RWPE1 (cell line): Measurements from ENCODE around the gene ANTKMT.

Experiments used
- CTCF ChIA-PET: fragments of 350-600 bp; sonication (Branson Sonifier 250); formaldehyde crosslinking; extraction: SDS; loops from one replicate; lab custom pipeline; 2021; lab: Yijun Ruan, JAX
- POLR2A ChIA-PET: fragments of 400-600 bp; formaldehyde crosslinking; extraction: SDS; loops from one replicate; lab custom pipeline; 2020; ENCODE audit warnings: antibody characterized with exemption; ENCODE audit not compliant: low non-redundant PET; lab: Yijun Ruan, JAX
- DNase-seq: peaks from one replicate; pipeline ENCODE4 v3.0.0; 2012; ENCODE audit warnings: low spot score
- H3K27ac ChIP-seq: fragments of 450-650 bp; 2 replicates; pipeline ENCODE4 v1.5.1; 2017
- TF ChIP-seq, protein P1 (sequence below): fragments of 450-650 bp; conservative IDR thresholded peaks from 2 replicates; pipeline ENCODE4 v1.5.1; 2017; ENCODE audit warnings: low read depth, mild to moderate bottlenecking

ANTKMT gene

DNA sequence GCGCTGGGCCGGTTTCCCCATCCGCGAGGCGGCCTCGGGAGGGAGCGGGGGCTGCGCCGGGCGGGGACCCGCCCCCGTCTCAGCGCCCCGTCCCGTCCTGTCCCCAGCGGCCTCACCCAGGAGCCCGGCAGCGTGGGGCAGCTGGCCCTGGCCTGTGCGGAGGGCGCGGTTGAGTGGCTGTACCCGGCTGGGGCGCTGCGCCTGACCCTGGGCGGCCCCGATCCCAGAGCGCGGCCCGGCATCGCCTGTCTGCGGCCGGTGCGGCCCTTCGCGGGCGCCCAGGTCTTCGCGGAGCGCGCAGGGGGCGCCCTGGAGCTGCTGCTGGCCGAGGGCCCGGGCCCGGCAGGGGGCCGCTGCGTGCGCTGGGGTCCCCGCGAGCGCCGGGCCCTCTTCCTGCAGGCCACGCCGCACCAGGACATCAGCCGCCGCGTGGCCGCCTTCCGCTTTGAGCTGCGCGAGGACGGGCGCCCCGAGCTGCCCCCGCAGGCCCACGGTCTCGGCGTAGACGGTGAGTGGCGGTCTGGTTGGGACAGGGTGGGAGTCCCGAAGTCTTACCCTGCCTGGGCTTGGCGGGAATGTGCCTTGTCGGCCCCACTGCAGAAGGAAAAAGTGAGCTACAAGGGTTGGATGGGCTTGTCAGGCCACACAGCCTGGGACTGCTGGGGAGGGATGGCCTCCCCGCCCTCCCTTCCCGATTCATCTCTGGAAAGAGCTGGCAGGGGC lies 5.3 kb upstream of the ANTKMT start:
- CTCF ChIA-PET, result interaction anchor here (0.6 to 1.4 kb wide), 7 partner anchors 14 to 361 kb away, joined by 3 to 4 read pairs (median 3); partner anchors contain the start of gene JMJD8
- H3K27ac ChIP-seq, result peak overlapping the region; percentile 95
- TF ChIP-seq, protein P1, sequence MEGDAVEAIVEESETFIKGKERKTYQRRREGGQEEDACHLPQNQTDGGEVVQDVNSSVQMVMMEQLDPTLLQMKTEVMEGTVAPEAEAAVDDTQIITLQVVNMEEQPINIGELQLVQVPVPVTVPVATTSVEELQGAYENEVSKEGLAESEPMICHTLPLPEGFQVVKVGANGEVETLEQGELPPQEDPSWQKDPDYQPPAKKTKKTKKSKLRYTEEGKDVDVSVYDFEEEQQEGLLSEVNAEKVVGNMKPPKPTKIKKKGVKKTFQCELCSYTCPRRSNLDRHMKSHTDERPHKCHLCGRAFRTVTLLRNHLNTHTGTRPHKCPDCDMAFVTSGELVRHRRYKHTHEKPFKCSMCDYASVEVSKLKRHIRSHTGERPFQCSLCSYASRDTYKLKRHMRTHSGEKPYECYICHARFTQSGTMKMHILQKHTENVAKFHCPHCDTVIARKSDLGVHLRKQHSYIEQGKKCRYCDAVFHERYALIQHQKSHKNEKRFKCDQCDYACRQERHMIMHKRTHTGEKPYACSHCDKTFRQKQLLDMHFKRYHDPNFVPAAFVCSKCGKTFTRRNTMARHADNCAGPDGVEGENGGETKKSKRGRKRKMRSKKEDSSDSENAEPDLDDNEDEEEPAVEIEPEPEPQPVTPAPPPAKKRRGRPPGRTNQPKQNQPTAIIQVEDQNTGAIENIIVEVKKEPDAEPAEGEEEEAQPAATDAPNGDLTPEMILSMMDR, result peak; percentile 54
- DNase-seq, result no peak
- POLR2A ChIA-PET, result interaction anchor here (0.6 to 0.8 kb wide), 2 partner anchors 9 to 73 kb away, joined by 6 to 7 read pairs; partner anchors contain the start of gene CHTF18

DNA sequence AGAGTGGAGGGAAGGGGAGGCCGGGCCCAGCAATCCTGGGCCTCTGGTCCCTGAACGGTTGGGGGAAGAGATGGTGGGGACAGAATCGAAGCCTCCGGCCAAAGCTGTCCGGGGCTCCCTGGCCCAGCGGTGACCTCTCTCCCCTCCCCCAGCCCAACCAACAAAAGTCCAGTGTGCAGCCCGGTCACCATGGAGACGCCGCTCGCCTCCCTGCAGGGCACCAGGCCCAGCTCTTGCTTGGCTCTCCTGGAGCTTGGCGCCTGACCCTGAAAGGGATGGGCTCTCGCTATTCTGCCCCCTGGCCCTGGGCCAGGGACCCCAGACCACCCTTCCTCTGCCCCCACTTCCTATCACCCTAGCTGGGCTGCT lies 4.8 kb upstream of the ANTKMT start:
- ChIA-PET CTCF (interaction anchor here (0.6 to 1.4 kb wide), 7 partner anchors 14 to 360 kb away, joined by 3 to 4 read pairs (median 3); partner anchors contain the start of gene JMJD8), POLR2A (interaction anchor here (0.8 kb wide), 1 partner anchor 72 kb away, joined by 7 read pairs; the partner anchor contains the start of gene CHTF18)
- TF ChIP-seq, protein P1, result no peak
- H3K27ac ChIP-seq, result peak overlapping the region; percentile 95
- DNase-seq, result no peak

DNA sequence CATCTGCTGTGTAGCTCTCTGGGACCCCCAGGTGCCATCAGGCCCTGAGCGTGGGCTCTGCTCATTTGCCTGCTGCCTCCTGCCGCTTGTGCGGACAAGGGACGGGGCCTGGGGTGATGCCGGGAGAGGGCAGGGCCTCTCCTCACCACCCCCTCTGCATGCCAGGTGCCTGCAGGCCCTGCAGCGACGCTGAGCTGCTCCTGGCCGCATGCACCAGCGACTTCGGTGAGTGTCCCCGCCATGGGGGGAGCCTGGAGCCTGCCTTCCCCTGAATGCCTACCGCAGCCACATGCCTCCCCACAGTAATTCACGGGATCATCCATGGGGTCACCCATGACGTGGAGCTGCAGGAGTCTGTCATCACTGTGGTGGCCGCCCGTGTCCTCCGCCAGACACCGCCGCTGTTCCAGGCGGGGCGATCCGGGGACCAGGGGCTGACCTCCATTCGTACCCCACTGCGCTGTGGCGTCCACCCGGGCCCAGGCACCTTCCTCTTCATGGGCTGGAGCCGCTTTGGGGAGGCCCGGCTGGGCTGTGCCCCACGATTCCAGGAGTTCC lies 4.1 kb upstream of the ANTKMT start:
- POLR2A ChIA-PET, result interaction anchor here (0.8 kb wide), 1 partner anchor 72 kb away, joined by 7 read pairs; the partner anchor contains the start of gene CHTF18
- TF ChIP-seq, protein P1, result no peak
- peak overlapping the region; percentile 95 for H3K27ac ChIP-seq
- CTCF ChIA-PET, result no interaction called here
- no peak for DNase-seq

DNA sequence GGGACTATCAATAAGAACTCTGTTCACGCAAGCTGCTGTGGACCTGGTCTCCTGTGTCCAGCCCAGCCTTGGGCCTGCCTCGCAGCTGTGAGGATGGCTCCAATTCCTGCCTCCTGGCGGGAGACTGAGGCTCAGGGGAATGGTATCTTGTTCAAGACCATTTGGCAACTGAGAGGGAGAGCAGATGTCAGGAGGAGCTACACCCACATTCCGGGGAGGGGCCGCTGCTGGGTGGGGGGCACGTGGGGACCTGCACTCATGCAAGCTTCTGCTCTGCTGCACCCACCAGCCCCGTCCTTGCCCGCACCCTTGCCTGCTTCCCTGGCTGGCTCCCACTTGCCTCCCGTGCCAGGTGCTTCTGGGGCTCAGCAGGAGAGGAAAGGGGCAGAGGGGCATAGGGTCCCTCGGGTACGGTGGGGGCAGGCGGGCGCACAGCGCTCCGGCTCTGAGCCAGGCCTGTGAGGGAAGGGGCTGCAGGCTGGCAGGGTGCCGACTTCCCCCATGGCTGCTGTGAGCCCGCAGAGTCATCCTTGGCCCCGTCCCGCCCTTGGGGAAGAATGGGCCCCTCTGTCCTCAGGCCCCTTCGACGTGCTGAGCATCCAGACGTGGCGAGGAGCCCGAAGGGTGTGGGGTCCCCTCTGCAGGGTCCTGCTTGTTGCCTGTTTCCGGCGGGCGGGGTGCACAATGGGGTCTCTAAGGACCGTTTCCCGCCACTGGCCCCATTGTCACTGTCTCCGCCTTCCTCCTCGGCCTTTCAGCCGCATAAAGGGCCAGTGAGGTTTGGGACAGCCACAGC lies 3.3 kb upstream of the ANTKMT start:
- ChIA-PET CTCF (no interaction called here), POLR2A (no interaction called here)
- TF ChIP-seq, protein P1, result no peak
- DNase-seq, result no peak
- H3K27ac ChIP-seq, result peak overlapping the region; percentile 95

DNA sequence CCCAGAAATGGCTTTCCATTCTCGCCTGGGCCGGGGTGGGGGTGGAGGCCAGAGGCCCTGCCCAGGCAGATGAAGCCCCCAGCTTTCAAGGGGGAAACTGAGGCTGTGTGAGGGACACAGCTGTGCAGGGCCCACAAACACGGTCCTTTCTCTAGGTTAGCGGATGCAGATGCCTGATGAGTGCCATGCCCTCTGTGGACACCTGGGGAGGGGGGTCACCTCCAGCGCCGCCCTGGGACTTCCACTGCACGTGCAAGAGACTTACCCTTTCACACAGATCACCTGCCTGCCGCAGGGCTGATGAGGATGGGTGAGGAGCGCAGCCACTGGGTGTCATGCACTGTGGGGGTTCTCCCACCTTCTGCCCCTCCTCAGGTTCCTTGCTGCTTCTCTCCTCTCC lies 2.6 kb upstream of the ANTKMT start:
- TF ChIP-seq, protein P1, result no peak
- no peak for DNase-seq
- H3K27ac ChIP-seq, result peak overlapping the region; percentile 95
- ChIA-PET CTCF (no interaction called here), POLR2A (no interaction called here)

DNA sequence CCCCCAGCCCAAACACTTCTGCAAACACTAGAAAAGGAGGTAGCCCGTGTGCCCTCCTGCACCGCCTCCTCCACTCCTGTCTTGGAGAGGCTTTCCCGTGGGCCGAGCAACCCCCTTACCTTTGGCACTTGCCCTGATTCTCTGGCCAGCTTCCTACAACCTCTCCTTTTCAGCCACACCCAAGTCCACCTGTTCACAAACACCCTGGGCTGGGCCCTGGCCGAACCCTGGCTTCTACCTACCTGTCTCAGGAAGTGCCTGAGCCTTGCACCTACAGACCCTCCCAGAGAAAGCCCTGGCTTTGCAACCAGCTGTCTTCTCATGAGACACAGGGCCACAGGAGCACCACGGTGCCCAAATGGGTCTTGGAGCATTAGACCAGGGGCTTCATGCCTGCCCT lies 2.0 kb upstream of the ANTKMT start:
- POLR2A ChIA-PET, result interaction anchor here (0.6 to 0.7 kb wide), 2 partner anchors 53 to 248 kb away, joined by 3 to 8 read pairs; no protein-coding TSS in a partner anchor
- TF ChIP-seq, protein P1, result no peak
- H3K27ac ChIP-seq, result peak overlapping the region; percentile 95
- no peak for DNase-seq
- CTCF ChIA-PET, result interaction anchor here (0.7 to 0.8 kb wide), 2 partner anchors 137 to 149 kb away, joined by 4 to 5 read pairs; no protein-coding TSS in a partner anchor
